HG03520 (cell line): ENCODE results near the gene TBX15.

Source experiments
- ATAC-seq: cut with Tn5 transposase; IDR thresholded peaks from one replicate; pipeline ENCODE4 v1.9.1; 2021; ENCODE audit warnings: mild to moderate bottlenecking, moderate library complexity; ENCODE audit not compliant: unreplicated experiment

The TBX15 gene

GRCh38 chr1:118985640-118986554 lies 2.2 kb downstream of the TBX15 start:
- no peak for ATAC-seq

- no peak for ATAC-seq
These were observed 3.2 kb downstream of the TBX15 start for GRCh38 chr1:118984722-118985639.

- no peak for ATAC-seq
These were observed 3.9 kb downstream of the TBX15 start for GRCh38 chr1:118984086-118984721.

- ATAC-seq = no peak
These were observed 4.5 kb downstream of the TBX15 start for GRCh38 chr1:118983558-118984041.

GRCh38 chr1:118982821-118983557 lies 5.2 kb downstream of the TBX15 start:
- ATAC-seq = no peak

GRCh38 chr1:118982266-118982665 lies 5.9 kb downstream of the TBX15 start:
- ATAC-seq = no peak

GRCh38 chr1:118981436-118981835 lies 6.7 kb downstream of the TBX15 start:
- no peak for ATAC-seq

- no peak for ATAC-seq
These were observed 8.2 kb downstream of the TBX15 start for GRCh38 chr1:118979754-118980575.

GRCh38 chr1:118978914-118979701 lies 9.0 kb downstream of the TBX15 start:
- ATAC-seq = no peak

- ATAC-seq = no peak
These were observed 10.5 kb downstream of the TBX15 start for GRCh38 chr1:118977600-118977999.

- ATAC-seq = no peak
These were observed 13.5 kb downstream of the TBX15 start for GRCh38 chr1:118974661-118975060.

- ATAC-seq = no peak
These were observed 14.5 kb downstream of the TBX15 start for GRCh38 chr1:118973531-118974137.

DNA sequence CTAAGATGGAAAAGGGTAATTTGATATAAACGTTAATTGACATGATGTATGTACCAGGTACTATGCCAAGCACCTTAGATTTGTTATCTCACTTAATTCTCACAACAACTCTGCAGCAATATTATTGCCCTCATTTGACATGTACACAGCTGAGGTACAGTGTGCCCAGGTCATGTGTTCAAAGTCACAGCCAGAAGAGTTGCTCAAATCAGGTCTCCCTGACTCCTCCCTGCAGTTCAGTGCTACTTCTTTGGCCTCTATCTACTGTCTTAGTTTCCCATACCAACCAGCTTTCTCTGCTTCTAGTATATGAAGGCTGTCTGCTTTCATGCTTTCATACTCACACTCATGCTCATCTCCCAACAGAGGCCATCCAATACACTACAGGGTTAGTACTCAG lies 15.1 kb downstream of the TBX15 start:
- no peak for ATAC-seq

DNA sequence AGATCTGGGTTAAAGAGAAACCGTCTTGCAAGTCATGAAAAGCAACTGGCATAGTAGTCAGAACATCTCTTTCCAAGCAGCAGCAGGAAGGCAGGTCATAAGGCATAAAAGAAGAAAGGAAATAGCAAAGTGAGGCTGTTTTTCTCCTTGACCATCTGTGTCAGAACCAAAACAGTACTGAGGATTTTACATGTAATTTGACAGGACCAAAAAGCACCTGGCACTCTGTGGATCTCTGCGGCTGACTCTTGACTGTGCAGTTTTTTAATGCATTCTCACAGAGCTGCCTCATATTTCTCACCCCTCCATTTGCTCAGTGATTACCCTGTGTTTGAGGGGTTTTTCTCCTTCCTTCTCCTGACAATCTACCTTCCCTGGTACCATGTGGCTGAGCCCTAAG lies 17.7 kb downstream of the TBX15 start:
- no peak for ATAC-seq

- no peak for ATAC-seq
These were observed 24.4 kb downstream of the TBX15 start for GRCh38 chr1:118963456-118964430.

DNA sequence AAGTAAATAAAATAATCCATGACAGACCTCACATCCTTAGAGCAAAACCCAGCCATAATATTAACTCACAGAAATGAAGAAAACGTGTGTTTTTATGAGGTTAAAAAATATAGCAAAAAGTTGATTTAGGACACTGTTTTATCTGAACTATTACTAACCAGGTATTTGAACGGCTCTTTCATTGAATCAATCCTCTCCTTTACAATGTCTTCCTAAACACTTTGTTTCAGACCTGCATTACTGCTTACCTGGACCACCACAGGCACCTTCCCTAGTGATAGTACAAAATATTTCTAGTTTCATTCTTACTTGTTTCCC lies 25.0 kb downstream of the TBX15 start:
- no peak for ATAC-seq

- no peak for ATAC-seq
These were observed 27.0 kb downstream of the TBX15 start for GRCh38 chr1:118961156-118961555.
